GM19452 (cell line): Measurements from ENCODE around the gene NNT.
"Not testable (repeated sequence)": the region's sequence is repeated elsewhere in the genome, so short reads cannot be mapped to it uniquely, and the experiment has no call there.

Experiments
- ATAC-seq: cut with Tn5 transposase; IDR thresholded peaks from one replicate; pipeline ENCODE4 v1.9.1; 2021; ENCODE audit not compliant: unreplicated experiment

Gene NNT

DNA sequence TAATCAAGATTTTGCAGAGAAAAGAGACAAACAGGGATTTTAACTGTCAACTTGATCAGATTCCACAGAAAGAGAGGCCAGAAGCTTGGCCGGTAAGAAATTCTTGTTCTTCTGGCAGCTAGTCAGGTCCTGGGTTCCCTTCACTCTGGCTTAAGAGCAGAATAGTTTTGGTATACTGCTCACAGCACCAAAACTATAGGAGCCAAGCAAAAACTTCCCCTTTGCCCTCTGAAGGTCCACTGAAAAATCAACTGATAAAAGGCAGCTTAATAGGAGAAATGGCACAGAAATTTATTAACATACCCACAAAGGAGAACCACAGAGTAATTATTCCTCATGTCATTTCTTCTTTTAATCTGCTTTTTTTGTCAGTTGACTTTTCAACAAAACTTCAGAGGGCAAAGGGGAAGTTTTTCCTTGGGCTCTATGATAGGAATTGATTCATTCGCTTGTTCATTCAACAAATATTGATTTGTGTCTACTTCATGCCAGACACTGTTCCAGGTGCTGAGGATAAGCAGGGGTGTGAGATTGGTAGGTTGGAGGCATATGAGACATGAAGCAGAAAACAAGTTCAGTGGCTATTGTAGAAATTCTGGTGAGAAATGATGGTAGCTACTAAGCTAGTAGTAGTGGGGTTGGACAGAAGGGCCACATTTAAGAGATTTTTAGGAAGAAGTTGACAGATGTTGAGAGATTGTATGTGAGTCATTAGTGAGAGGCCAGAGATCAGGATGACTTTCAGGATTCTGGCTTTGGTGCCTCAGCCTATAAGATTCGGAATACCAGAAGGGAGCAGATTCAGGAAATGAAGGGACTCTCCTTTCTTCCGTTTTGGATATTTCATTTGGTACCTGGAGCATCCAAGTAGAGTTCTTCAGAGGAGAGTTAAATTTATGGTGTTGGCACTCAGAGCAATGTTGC, 20.6 kb upstream of the NNT start:
- no peak for ATAC-seq

DNA sequence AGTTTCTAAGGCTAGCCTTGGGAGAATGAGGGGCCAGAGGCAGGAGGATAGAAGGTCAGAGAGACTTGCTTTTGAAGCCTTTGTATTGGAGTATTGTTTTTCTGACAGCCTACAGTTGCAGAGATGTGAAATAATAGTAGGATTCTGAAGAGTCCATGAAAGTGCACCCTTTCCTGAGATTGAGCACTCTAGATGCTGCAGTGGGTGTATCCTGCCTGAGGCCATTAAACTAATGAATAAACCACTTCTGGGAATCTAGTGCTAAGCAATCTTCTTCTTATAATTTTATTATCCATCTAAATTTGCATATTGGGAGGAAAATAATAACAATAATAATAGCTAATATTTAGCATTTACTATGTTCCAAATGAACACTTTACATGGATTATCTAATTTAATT, 19.3 kb upstream of the NNT start:
- no peak for ATAC-seq

- ATAC-seq, result no peak
Measured at GRCh38 chr5:43584166-43584699, 18.7 kb upstream of the NNT start.

DNA sequence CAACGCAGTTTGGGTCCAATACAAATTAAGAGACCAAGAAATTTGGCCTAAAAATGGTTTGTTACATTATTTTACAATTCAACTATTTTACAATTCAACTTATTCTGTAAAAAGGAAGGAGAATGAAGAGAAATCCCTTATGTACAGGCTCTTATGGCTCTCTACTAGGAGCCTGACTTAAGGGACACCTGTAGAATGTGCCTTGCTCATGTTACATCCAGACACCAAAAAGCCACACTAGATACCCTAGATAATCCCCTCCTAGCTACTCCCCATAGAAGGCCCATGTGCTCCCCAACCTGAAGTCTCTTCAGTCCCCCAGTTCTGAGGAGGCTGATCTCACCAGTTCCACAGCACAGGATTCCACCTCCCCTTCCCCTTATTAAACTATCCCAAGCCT, 14.1 kb upstream of the NNT start:
- ATAC-seq, result no peak

- no peak for ATAC-seq
Measured at GRCh38 chr5:43589310-43589709, 13.7 kb upstream of the NNT start.

DNA sequence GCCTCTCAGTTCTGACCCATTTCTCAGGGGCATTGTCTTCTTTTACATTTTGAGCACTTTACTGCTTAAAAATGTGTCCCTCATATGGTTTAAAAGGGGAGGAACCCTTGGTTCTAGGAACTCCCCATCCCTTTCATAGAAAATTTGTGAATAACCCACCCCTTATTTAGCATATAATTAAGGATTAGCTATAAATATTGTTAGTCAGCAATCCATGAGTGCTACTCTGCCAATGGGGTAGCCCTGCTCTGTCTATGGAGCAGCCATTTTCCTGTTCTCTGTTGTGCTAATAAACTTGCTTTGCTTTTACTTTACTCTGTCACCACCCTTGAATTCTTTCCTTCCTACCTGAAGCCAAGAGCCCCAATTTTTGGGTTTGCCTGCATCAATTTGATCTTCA, 12.3 kb upstream of the NNT start:
- no peak for ATAC-seq

DNA sequence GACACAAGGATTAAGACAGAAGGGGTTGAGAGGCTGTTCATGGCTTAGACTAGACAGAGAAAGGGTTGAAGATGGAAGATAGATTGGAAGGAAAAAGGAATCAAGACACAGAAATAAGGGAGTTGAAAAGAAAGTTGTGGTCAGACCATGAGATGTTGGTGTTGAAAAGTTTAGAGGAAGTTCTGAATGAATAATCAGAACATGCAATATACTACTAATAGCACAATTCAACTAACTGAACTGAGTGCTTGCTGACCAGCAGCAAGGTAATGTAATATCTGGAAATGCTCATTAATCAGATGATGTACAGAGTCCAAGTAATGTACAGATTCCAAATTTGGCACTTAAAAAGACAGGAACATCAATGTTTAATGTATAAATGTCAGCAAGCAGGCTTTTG, 10.6 kb upstream of the NNT start:
- ATAC-seq, result no peak

- not testable (repeated sequence) for ATAC-seq
Measured at GRCh38 chr5:43598927-43599326, 4.1 kb upstream of the NNT start.

- ATAC-seq, result peak; percentile 32
Measured at GRCh38 chr5:43601454-43602260, 1.3 kb upstream of the NNT start.

DNA sequence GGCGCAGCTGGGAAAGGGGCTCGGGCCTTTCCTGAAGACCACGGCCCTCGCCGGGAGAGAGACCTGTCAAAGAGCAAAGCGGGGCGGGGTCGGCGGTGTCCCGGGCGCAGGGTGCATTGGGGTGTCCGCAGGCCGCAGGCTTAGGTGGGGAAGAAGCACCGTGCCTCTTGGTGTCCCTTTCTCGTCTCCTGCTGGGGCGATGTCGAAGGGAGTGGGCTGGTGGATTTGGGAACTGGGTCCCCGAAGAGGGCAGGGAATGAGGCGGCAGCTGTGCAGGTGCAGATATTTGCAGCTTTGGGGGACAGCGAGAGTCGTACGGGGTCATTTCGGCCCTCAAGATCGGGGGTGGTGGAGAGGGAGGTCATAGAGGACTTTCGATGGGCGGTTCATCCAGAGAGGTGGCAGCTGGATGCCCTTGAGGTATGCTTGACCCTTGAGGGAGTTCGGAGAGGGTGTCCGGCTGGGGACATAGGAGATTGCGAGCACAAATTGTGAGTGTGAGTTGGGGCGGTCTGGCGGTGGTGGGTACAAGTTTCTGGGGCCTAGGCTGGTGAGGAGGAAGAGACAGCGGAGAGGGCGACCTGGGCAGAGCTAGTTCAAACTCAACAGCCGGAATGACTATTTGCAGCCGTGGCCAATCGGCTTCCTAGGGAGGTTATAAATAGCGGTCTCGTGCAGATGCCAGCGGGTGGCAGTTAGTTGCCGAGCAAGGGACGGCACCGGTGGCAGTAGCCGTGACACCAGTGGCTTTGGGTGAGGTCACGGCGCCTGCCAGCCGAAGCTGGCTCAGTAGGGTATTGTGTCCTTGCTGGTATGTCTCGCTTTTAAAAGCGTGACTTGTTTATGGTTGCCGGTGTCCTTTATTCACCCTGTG, 601 bp downstream of the NNT start:
- ATAC-seq, result peak; percentile 42

- no peak for ATAC-seq
Measured at GRCh38 chr5:43604699-43605098, 1.7 kb downstream of the NNT start.

- no peak for ATAC-seq
Measured at GRCh38 chr5:43606351-43606750, 3.4 kb downstream of the NNT start.

DNA sequence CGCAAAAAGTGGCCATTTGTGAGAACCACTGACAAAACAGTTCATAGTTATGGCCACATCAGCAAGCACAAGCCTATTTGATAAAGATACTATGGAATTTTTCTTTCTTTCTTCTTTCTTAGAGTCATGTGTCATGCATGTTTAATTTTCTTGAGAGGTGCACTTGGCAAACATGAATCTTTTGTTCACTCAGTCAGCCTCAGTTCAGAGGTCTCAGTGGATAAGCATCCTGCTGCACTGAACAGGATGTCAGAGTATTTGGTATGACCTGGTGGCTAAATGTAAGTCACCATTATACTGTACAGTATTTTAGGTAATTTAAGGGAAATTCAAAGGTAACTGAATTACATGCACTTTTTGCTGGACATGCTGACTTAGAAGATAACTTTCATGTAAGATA, 5.4 kb downstream of the NNT start:
- ATAC-seq, result no peak

GRCh38 chr5:43609752-43610151, 6.8 kb downstream of the NNT start:
- peak; percentile 72 for ATAC-seq

DNA sequence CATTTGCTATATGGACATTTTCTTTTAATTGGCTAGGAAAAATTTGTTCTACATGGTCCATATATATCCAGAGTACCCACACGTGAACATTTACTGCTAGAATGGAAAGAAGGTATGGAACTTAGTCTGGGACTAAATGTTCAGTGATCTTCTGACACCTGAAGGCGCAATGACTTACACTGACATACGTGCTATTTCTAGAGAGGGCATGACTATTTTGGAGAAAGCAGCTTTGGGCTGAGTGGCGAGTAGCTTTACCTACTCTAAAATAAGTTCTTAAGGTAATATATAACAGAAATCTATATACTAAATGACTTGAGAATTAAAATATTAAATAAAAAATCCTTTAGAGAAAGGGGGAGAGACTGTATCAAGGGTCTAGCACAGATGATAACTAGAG, 10.4 kb downstream of the NNT start:
- no peak for ATAC-seq

GRCh38 chr5:43615445-43616184, 12.6 kb downstream of the NNT start:
- no peak for ATAC-seq

DNA sequence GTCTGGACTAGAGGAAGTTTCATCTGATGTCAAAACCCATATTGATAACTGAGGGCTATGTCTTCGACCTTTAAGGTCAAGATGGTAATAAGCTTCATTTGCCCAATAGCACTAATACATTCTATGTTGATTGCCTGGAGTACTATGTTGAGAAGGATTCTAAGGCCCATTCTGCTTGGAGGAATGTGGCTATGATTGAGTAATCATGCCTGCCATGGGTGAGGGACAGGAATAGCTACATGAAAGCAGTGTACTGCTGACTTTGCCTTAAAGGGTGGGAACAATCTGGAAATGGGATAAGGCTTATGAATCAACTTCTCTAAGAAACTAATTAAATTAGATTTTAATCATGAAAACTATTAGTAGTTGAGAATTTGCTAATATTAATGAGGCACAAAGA, 13.6 kb downstream of the NNT start:
- no peak for ATAC-seq

GRCh38 chr5:43619380-43619779, 16.4 kb downstream of the NNT start:
- no peak for ATAC-seq

DNA sequence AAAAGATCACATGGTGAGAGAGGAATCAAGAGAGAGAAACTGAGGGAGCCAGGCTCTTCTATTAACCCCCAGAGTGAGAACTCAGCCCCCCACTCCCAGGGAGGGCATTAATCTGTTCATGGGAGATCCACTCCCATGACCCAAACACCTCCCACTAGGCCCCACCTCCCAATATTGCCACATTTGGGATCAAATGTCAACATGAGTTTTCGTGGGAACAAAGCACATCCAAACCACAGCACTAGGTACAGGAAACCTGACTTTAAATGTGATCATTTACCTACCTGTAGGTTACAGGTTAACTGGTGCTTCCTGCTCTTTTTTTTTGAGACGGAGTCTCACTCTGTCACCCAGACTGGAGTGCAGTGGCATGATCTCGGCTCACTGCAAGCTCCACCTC, 16.9 kb downstream of the NNT start:
- ATAC-seq, result no peak

DNA sequence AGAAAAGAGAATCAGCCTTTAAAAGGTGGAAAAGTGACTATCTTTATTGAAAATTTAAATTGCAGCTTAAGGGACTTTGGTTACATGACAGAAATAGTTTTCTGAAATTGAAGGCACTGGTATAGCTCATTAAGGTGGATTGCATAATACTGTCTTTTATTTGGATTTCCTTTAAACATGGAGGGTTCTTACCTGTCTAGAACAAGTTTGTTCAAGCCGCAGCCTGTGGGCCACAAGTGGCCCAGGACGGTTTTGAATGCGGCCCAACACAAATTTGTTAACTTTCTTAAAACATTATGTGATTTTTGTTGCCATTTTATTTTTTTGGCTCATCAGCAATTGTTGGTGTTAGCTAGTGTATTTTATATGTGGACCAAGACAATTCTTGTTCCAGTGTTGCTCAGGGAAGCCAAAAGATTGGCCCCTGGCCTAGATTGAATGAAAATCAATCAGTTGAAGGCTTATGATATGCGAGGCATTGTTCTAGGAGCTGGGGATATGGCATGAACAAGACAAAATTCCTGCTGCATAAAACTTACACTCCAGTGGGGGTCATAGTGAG, 18.0 kb downstream of the NNT start:
- ATAC-seq, result no peak
